ENCODE results near the gene CDC42EP4.

GRCh38 chr17:73318427-73318813 lies 6.6 kb upstream of the CDC42EP4 start:
- TF ChIP-seq EZH2 (IDR thresholded peaks at IDR 0.05; ENCODE audit: borderline replicate concordance) (no peak), CTCF (IDR thresholded peaks at IDR 0.05; ENCODE audit: poor library complexity) (no peak)
